BE2C (cell line): ENCODE measurements around the gene PADI1.

Source experiments
- DNase-seq: peaks from one replicate; pipeline ENCODE4 v3.0.0-alpha.2; 2020
- H3K27me3 ChIP-seq: fragments of 250-450 bp; sonication (Bioruptor Pico); 2 replicates; pipeline ENCODE4 v1.5.1; 2020; ENCODE audit warnings: mild to moderate bottlenecking
- H3K36me3 ChIP-seq: fragments of 250-450 bp; sonication (Bioruptor Pico); 2 replicates; pipeline ENCODE4 v1.5.1; 2020; ENCODE audit warnings: mild to moderate bottlenecking
- H3K4me1 ChIP-seq: fragments of 250-450 bp; sonication (Bioruptor Pico); 2 replicates; pipeline ENCODE4 v1.5.1; 2020
- H3K4me3 ChIP-seq: 2 replicates; pipeline ENCODE4 v1.5.1; 2011; ENCODE audit warnings: low read depth, low read length
- H3K9me3 ChIP-seq: fragments of 250-450 bp; sonication (Bioruptor Pico); 2 replicates; pipeline ENCODE4 v1.5.1; 2020
- TF ChIP-seq, protein P1 (sequence below): IDR thresholded peaks from 2 replicates; pipeline ENCODE4 v1.5.1; 2012; ENCODE audit warnings: mild to moderate bottlenecking, low read depth, low read length

Gene PADI1

GRCh38 chr1:17272646-17273045 lies 67.7 kb downstream of the PADI1 start:
- H3K27me3 ChIP-seq = no peaks in the 10 kb centered on the region
- TF ChIP-seq, protein P1, sequence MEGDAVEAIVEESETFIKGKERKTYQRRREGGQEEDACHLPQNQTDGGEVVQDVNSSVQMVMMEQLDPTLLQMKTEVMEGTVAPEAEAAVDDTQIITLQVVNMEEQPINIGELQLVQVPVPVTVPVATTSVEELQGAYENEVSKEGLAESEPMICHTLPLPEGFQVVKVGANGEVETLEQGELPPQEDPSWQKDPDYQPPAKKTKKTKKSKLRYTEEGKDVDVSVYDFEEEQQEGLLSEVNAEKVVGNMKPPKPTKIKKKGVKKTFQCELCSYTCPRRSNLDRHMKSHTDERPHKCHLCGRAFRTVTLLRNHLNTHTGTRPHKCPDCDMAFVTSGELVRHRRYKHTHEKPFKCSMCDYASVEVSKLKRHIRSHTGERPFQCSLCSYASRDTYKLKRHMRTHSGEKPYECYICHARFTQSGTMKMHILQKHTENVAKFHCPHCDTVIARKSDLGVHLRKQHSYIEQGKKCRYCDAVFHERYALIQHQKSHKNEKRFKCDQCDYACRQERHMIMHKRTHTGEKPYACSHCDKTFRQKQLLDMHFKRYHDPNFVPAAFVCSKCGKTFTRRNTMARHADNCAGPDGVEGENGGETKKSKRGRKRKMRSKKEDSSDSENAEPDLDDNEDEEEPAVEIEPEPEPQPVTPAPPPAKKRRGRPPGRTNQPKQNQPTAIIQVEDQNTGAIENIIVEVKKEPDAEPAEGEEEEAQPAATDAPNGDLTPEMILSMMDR = no peak
- DNase-seq = no peak

DNA sequence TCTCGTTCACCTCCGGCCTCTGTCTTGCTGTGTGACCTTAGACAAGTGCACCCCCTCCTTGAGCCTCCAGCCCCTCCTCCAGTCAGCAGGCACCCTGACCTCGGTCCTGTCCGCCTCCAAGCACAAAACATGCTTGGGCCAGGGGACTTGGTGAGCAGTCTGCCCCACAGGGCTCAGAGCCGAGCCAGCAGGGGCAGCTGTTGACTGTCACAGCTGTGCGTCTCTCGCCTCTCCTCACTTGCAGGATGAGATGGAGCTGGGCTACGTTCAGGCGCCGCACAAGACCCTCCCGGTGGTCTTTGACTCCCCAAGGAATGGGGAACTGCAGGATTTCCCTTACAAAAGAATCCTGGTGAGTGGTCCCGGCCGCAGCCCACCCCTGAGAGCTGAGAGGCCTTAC lies 68.2 kb downstream of the PADI1 start:
- TF ChIP-seq, protein P1 = no peak
- H3K9me3 ChIP-seq = no peaks in the 10 kb centered on the region
- H3K27me3 ChIP-seq = no peaks in the 10 kb centered on the region
- no peaks in the 10 kb centered on the region for H3K36me3 ChIP-seq
- no peak for DNase-seq
- no peak overlapping the region for H3K4me3 ChIP-seq
- H3K4me1 ChIP-seq = no peaks in the 10 kb centered on the region

More at GRCh38 chr1:17272646-17273045, 67.7 kb downstream of the PADI1 start:
- H3K4me3 ChIP-seq = no peak overlapping the region
- H3K36me3 ChIP-seq = no peaks in the 10 kb centered on the region
- no peaks in the 10 kb centered on the region for H3K9me3 ChIP-seq
- no peaks in the 10 kb centered on the region for H3K4me1 ChIP-seq

DNA sequence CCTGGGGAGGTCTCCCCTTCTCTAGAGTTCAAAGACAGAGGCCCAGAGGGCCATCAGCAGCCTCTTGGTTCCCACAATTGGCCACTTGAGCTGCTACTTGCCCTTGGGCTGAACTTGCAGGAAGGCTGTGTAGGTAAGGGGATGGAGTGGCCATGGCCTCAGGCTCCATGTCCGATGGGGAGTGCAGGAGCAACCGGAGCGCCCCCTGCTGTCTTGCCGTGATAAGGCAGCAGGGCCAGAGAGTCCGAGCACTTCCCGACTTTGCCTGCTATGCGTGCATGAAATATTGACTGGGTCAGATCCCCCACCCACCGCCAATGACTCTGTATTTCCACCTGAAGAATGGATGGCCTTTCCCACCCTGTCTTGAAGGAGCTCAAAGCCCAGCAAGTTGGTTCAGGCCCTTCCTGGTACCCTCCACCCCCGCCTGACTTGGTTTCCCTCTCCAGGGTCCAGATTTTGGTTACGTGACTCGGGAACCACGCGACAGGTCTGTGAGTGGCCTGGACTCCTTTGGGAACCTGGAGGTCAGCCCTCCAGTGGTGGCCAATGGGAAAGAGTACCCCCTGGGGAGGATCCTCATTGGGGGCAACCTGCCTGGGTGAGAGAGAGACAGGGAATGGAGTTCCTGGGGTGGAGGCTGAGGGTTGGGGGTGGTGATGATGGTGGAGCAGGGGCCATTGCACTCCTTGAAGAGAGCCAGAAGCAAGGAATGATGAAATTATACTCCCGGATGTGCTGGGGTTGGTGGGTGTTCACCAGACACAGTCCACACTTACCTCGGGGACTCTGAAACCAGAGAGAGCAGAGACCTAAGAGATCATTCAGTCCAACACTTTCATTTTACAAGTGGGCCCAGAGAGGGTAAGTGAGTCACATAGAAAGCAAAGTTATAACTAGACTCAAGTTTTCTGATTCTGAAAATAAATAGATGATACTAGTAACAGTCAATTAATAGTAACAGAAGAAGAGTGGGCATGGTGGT lies 69.5 kb downstream of the PADI1 start:
- no peak overlapping the region for H3K4me3 ChIP-seq
- no peaks in the 10 kb centered on the region for H3K36me3 ChIP-seq
- no peaks in the 10 kb centered on the region for H3K27me3 ChIP-seq
- TF ChIP-seq, protein P1 = peak; percentile 63
- H3K4me1 ChIP-seq = no peaks in the 10 kb centered on the region
- H3K9me3 ChIP-seq = no peaks in the 10 kb centered on the region
- DNase-seq = peak; percentile 48

DNA sequence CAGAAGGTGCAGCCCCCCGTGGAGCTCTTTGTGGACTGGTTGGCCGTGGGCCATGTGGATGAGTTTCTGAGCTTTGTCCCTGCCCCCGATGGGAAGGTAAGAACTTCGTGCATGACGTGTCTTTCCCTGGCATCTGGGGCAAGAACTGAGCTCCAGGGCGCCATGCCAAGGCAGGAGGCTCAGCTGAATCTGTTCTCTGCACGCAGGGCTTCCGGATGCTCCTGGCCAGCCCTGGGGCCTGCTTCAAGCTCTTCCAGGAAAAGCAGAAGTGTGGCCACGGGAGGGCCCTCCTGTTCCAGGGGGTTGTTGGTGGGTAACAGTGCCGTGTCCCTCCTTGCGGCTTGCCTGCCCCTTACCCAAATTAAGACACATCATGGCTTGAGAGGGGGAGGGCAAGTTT lies 71.6 kb downstream of the PADI1 start:
- DNase-seq = no peak
- Histone ChIP-seq H3K4me1 (no peaks in the 10 kb centered on the region), H3K27me3 (no peaks in the 10 kb centered on the region), H3K9me3 (no peaks in the 10 kb centered on the region), H3K36me3 (no peaks in the 10 kb centered on the region), H3K4me3 (no peak overlapping the region)
- TF ChIP-seq, protein P1 = no peak

DNA sequence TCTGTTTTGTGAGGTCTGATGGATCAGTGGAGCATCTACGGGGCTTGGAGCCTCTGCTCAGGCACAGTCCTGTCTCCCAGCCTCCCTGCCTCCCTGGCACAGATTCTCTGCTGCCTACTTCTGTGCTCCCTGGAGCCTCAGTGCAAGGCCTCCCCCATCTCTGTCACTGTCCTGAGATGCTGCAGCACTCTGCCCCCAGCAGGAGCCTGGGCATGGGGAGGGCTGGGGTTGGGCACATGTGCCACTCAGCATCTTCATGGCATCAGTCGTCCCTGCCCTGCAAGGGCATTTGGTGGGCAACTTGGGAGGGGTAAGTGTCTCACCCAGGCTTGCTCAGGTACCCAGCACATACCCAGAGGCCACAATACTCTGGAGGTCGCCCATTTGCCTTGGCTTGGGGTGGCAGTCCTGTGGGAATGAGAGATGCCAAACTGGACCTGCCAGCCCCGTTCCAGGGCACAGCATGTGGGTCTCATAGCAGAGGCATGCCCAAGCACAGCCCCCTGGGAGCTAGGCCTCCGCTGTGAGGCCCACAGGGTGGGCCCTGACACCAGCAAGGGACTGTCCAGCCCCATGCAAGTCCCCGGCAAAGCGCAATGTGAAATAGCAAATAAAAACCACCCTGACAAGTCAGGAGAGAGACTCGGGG lies 72.7 kb downstream of the PADI1 start:
- Histone ChIP-seq H3K4me3 (no peak overlapping the region), H3K27me3 (no peaks in the 10 kb centered on the region), H3K36me3 (no peaks in the 10 kb centered on the region), H3K9me3 (no peaks in the 10 kb centered on the region), H3K4me1 (no peaks in the 10 kb centered on the region)
- TF ChIP-seq, protein P1 = no peak
- DNase-seq = no peak
